T-helper 2 cell (primary cell): ENCODE measurements around the gene NDST1.

Source experiments
- DNase-seq, 5 experiments: peaks; one replicate each; pipeline versions ENCODE4 v3.0.0 to v3.0.0-alpha.2; 2012 to 2022

Gene NDST1

GRCh38 chr5:150489360-150490295, 18.3 kb upstream of the NDST1 start:
- no peak for DNase-seq

- no peak for DNase-seq
Measured at GRCh38 chr5:150490296-150490669, 17.6 kb upstream of the NDST1 start.

- no peak for DNase-seq
Measured at GRCh38 chr5:150490754-150491153, 17.2 kb upstream of the NDST1 start.

GRCh38 chr5:150491876-150492275, 16.1 kb upstream of the NDST1 start:
- no peak for DNase-seq

DNA sequence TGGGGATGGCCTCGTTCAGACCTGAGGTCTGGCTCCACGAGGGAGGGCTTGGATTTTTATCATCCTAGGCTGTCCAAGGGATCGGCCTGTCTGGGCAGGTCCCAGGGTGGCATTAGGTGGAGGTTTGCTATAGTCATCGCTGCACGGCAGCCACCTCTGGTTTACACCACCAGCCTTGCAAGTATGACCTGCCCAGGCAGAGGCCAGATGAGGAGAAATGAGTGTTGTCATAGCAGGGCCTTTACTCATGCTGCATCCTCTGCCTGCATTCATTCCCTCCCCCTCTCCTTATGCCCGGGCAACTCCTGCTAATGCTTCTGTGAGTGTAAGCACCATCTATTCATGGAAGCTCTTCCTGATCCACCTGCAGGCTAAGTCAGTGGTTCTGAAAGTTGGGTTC, 15.3 kb upstream of the NDST1 start:
- no peak for DNase-seq

DNA sequence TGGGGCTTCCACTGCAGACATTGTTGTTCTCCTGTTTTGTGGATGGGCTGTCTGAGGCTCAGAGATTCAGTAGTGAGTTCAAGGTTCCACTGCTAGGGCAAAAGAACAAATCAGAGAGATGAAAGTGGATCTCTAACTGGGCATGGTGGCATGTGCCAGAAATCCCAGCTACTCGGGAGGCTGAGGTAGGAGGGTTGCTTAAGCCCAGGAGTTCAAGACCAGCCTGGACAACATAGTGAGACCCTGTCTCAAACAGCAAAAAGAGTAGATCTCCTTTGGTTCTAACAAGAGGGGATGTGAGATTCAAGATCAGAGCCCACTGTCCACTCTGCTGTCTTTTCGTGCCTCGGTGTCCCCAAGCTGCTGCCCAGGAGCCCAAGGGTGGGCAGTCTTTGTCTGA, 11.8 kb upstream of the NDST1 start:
- no peak for DNase-seq

GRCh38 chr5:150496534-150496933, 11.4 kb upstream of the NDST1 start:
- DNase-seq, result no peak

GRCh38 chr5:150497274-150497988, 10.5 kb upstream of the NDST1 start:
- DNase-seq, result no peak

- no peak for DNase-seq
Measured at GRCh38 chr5:150497989-150498317, 10.0 kb upstream of the NDST1 start.

DNA sequence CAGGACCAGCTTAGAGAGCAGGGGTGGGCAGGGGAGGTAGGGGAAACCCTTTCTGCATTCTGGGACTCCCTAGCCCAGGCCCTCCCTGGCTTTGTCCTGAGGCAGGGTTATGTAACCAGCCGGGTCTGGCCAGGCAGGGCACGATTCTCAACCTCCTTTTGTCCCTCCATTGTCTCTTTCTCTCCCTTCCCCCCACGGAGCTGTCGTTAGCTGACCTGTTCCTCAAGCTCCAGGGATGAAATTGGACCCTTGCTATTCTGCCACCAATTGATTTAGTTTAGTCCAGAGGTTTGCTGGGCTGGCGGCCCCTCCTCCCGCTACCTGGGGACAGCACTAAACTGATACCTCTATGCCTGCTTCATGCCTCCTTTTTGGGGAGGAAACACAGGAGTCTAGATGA, 9.4 kb upstream of the NDST1 start:
- no peak for DNase-seq

GRCh38 chr5:150498971-150499370, 9.0 kb upstream of the NDST1 start:
- DNase-seq, result no peak

DNA sequence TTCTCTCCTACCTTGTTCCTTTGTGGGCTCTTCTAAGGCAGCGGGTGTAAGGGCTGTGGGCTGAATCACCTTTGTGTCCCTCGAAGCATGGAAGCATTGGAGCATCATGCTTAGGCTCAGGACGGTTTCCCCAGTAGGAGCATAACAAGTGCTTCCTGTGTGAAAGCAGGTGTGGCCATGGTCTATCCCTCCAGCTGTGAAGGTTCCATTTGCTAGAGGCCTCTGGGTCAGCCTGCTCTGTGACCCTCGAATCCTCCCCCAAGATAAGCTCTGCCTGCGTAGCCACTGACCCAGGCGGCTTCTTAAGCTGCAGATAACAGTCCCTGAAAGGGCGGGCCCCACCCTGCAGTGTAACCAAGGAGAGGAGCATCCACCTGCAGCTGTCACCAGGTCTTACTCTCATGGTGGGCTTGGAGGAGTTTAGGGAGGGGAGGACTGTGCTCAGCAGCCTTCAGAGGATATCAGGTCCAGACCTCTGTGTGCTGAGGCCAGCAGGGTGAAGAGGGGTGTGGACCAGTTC, 8.4 kb upstream of the NDST1 start:
- no peak for DNase-seq

DNA sequence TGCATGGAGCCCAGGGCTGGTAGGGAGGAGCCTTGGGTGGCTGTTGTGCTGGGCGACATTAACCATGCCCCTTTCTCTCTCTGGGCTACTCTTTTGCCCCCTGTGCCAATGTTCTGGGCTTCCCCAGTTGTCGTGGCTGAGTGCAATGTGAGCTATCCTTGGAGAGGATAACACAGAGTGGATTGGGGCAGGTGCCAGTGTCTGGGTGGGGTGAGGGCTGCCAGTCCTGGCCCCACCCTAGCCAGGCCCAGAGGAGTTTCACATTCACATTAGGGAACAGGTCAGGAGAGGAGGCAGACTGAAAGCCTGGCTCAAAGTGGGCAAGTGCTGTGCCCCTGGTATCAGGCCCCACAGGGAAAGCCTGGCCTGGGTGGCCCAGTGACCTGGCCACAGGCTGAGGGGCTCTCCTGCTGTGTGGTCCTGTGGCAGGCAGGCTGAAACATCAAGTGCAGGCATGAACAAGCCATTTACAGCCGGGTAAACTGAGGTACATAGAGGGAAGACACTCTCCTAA, 7.5 kb upstream of the NDST1 start:
- DNase-seq, result no peak

- DNase-seq, result no peak
Measured at GRCh38 chr5:150500905-150501304, 7.0 kb upstream of the NDST1 start.

- no peak for DNase-seq
Measured at GRCh38 chr5:150502106-150502505, 5.8 kb upstream of the NDST1 start.

GRCh38 chr5:150502847-150503246, 5.1 kb upstream of the NDST1 start:
- no peak for DNase-seq

- no peak for DNase-seq
Measured at GRCh38 chr5:150503386-150503785, 4.5 kb upstream of the NDST1 start.

- no peak for DNase-seq
Measured at GRCh38 chr5:150503977-150504620, 3.8 kb upstream of the NDST1 start.

DNA sequence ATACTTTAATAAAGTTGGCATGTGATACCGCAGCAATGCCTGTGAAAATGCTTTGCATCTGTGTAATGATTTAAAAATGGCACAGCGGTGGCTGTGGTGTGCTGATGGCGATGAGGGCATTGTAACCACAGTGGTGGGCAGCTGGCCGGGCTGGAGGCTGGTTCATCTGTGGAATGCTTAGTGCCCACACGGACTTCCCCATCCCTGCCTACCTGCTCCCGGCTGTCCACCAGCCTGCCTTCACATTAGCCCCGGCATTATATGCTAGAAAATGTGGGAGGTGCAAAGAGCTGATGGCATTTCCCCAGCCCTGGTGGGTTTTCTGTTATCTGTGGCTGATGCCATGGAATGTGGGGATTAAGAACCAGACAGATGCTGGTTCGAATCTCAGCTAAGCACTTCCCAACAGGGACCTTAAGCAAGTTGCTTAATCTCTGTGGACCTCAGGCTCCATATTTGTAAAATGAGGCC, 2.9 kb upstream of the NDST1 start:
- no peak for DNase-seq

GRCh38 chr5:150505816-150506215, 2.1 kb upstream of the NDST1 start:
- DNase-seq, result no peak

DNA sequence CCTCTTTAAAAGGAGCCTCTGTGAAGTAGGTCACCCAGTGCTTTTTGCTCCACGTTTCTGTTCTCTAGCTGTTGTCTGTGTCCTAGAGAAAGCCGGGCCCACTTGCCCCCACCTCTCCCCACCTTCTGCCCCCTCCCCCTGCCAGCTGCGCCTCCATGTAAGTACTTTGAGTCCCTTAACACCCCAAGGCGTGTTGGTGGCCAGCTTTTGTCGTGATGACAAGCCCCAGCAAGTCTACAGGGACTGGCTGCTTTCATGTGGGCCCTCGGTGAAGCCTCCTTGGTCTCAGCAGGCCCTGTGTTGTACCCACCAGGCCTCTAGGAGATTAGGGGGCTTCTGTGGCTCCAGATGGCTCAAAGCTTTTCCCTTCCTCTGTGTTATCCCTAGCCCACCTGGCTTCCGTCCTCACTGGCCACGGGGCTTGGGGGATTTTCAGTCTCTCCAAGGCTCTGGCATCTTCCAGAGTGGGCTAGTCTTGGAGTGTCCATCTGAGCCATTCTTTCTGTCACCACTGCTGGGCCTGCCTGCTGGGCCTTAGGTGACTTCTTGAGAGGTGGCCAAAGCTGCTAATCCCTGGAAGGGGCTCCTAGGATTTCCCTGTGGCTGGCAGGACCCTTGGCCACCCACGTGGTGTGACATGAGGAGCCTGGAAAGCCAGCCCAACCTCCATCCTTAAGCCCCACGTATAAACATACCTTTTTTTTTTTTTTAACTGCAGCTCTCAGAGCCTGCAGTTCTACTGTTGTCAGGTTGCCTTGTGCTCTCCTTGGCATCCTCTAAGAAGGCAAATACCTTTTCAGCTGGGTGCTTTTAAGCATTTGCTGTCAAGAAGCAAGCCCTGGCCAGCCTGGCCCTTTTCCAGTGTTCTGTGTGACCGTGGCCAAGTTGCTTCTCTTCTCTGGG, 1.1 kb upstream of the NDST1 start:
- no peak for DNase-seq

DNA sequence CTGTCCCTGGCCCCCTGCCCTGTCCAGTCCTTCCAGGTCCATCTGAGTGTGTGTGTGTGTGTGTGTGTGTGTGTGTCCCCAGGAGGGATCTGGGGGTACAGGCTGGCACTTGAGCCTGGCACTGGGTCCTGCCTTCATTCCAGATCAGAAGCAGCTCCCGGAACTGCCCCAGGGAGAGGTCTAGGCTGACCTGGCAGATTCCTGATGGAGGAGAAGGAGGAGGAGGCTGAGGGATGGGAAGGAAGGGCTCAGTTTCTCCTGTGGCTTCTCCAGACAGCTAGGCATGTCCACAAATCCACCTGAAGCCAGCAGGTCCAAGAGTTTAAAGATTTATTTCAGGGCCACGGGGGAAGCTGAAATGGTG, 328 bp downstream of the NDST1 start:
- no peak for DNase-seq
